Immature natural killer cell (primary cell): ENCODE results near the gene UBAC2. TPM values are rescaled to one million over a fixed set of nuclear protein-coding genes. Genes with fewer than 3 reads are reported as not detected.

Experiments used
- DNase-seq, 3 donors: peaks; one replicate each; pipeline ENCODE4 v3.0.0; 2022; ENCODE audit warnings: mixed read lengths in 1 of 3
- H3K27ac Mint-ChIP-seq, 6 donors: one replicate each; pipeline ENCODE4 v1.8.0; 2020; ENCODE audit warnings: mixed read lengths in 6 of 6, mild to moderate bottlenecking in 5 of 6, inconsistent platforms in 4 of 6, moderate library complexity in 3 of 6
- H3K27me3 Mint-ChIP-seq, 3 donors: one replicate each; pipeline ENCODE4 v1.8.0; 2020 to 2021; ENCODE audit warnings: low read depth in 3 of 3, mild to moderate bottlenecking in 3 of 3, mixed read lengths in 3 of 3, moderate library complexity in 3 of 3, inconsistent platforms in 1 of 3
- H3K36me3 Mint-ChIP-seq, 3 donors: one replicate each; pipeline ENCODE4 v1.8.0; 2020; ENCODE audit warnings: mixed read lengths in 3 of 3, inconsistent platforms in 2 of 3, mild to moderate bottlenecking in 2 of 3
- H3K4me1 Mint-ChIP-seq, 2 donors: one replicate each; pipeline ENCODE4 v1.8.0; 2020; ENCODE audit warnings: inconsistent platforms in 2 of 2, mild to moderate bottlenecking in 2 of 2, mixed read lengths in 2 of 2, moderate library complexity in 1 of 2
- H3K4me3 Mint-ChIP-seq, 5 donors: one replicate each; pipeline ENCODE4 v1.8.0; 2020; ENCODE audit warnings: mild to moderate bottlenecking in 5 of 5, mixed read lengths in 5 of 5, inconsistent platforms in 3 of 5, moderate library complexity in 3 of 5
- H3K9me3 Mint-ChIP-seq, 6 donors: one replicate each; pipeline ENCODE4 v1.8.0; 2020; ENCODE audit warnings: mild to moderate bottlenecking in 6 of 6, mixed read lengths in 6 of 6, inconsistent platforms in 4 of 6, moderate library complexity in 3 of 6
- polyA plus RNA-seq, 3 donors: library from polyadenylated mRNA; unstranded; fragments of 300-500 nt; fragmentation: Illumina TruSeq; gene quantifications; one replicate each; pipeline ENCODE4 v1.2.3, GENCODE V29; 2021

The UBAC2 gene
- polyA plus RNA-seq, 3 donors from 2014 or later: 114 to 130 (median 115) TPM

DNA sequence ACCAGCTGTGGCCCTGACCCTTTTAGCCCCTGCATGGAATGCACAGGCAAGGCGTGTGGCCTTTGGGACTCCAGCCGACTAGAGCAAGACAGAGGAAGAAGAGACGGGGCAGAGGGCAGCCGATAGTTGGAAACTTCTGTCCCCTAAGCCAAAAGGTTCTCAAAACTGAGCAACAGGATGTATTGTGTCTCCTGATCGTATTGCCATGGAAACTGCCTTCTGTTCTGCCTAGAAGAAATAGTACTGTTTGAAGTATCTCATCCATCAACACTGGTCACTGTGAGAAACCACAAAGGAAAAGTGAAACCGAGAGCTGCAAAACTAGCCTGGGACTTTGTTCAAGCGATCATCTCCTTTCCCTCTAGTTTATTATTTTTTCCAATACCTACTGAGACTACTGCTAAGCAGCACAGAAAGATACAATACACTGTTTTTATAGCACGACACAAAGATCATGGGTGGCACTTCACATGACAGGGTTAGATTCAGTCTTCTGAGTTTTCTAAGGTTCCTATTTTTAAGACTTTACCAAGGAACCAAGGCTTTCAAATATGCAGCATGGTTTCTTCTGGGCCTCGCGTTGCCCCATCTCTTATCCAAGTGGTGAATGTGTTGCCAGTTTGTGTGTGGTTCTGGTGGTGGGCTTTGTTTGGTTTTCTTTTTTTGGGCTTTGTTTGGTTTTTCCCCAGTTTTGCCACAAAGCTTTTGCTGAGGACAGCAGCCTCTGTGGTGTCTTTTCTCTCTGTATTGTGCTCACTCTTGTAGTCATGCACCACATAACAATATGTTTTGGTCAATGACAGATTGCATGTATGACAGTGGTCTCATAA, 155.8 kb downstream of the UBAC2 start:
- DNase-seq: peak; percentile 86 to 89 (median 87)
- Mint-ChIP-seq H3K27ac (peak overlapping the region; percentile 83 to 93 (median 92)), H3K9me3 (no peaks in the 10 kb centered on the region), H3K4me1 (peaks cover 91 to 100% of the 10 kb centered on the region in 2 donors), H3K27me3 (peaks cover 12 to 15% (median 13%) of the 10 kb centered on the region in 3 donors), H3K4me3 (peak overlapping the region; percentile 57 to 68 (median 65)), H3K36me3 (peaks cover 21 to 38% (median 36%) of the 10 kb centered on the region in 3 donors)

GRCh38 chr13:99357131-99357596, 156.5 kb downstream of the UBAC2 start:
- Mint-ChIP-seq H3K4me1 (peaks cover 88 to 100% of the 10 kb centered on the region in 2 donors), H3K27me3 (peaks cover 12 to 15% (median 13%) of the 10 kb centered on the region in 3 donors), H3K36me3 (peaks cover 21 to 38% (median 38%) of the 10 kb centered on the region in 3 donors), H3K9me3 (no peaks in the 10 kb centered on the region), H3K27ac (peak overlapping the region; percentile 83 to 93 (median 92)), H3K4me3 (peak overlapping the region; percentile 57 to 68 (median 65))
- DNase-seq: no peak

GRCh38 chr13:99357941-99358340, 157.3 kb downstream of the UBAC2 start:
- H3K4me1 Mint-ChIP-seq: peaks cover 84 to 100% of the 10 kb centered on the region in 2 donors
- H3K27me3 Mint-ChIP-seq: peaks cover 12 to 15% (median 13%) of the 10 kb centered on the region in 3 donors
- H3K36me3 Mint-ChIP-seq: peaks cover 21 to 39% (median 34%) of the 10 kb centered on the region in 3 donors
- H3K4me3 Mint-ChIP-seq: peak overlapping the region in 1 of 5 donors; percentile 1
- peak overlapping the region; percentile 83 to 93 (median 92) for H3K27ac Mint-ChIP-seq
- no peaks in the 10 kb centered on the region for H3K9me3 Mint-ChIP-seq
- DNase-seq: no peak

GRCh38 chr13:99359528-99359927, 158.9 kb downstream of the UBAC2 start:
- H3K9me3 Mint-ChIP-seq: no peaks in the 10 kb centered on the region
- H3K4me1 Mint-ChIP-seq: peaks cover 69 to 90% of the 10 kb centered on the region in 2 donors
- H3K36me3 Mint-ChIP-seq: peaks cover 20 to 35% (median 30%) of the 10 kb centered on the region in 3 donors
- H3K27me3 Mint-ChIP-seq: peaks cover 8 to 14% (median 11%) of the 10 kb centered on the region in 3 donors
- no peak for DNase-seq
- H3K4me3 Mint-ChIP-seq: peak overlapping the region in 1 of 5 donors; percentile 4
- peak overlapping the region in 5 of 6 donors; percentile 73 to 89 (median 85) for H3K27ac Mint-ChIP-seq

DNA sequence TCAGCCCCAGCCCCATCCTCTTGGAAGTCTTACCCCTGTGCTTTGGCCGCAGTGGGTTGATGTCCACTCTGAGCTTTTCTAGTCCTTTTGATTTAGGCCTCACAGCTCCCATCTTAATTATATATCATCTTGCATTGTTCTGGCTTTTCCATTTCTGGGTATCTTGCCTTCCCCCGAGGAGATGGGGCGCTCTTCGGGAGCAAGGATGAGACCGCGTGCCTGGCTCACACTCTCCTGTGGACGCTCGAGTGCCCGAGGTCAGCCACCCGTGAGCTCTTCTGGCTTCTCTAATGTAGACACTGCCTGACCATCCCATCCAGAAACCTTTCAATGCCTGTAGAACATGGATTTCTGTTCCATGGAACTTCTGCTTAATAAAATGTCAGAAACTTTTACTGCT, 160.0 kb downstream of the UBAC2 start:
- no peak overlapping the region for H3K4me3 Mint-ChIP-seq
- H3K4me1 Mint-ChIP-seq: peaks cover 61 to 81% of the 10 kb centered on the region in 2 donors
- H3K36me3 Mint-ChIP-seq: peaks cover 17 to 32% (median 29%) of the 10 kb centered on the region in 3 donors

DNA sequence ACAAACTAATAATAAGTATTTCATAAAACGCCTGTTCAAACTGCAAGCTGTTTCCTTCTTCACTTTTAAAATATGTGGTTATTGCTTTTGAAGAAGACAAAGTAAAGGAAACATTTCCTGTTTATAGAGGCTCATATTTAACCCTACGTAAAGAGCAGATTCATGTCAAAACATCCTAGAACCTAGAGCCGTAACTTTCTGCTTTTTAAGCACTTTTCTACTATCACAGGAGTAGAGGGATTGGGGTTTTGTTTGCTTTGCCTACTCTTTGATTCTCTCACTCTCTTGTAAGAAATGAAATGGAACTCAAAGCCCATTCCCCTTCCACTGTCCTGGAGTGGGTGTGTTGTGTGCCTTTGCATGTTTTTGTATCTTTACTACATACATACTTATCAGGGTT, 160.5 kb downstream of the UBAC2 start:
- Mint-ChIP-seq H3K4me1 (peaks cover 61 to 81% of the 10 kb centered on the region in 2 donors), H3K27me3 (peaks cover 3 to 10% (median 7%) of the 10 kb centered on the region in 3 donors), H3K4me3 (peak overlapping the region in 1 of 5 donors; percentile 19), H3K27ac (peak overlapping the region in 5 of 6 donors; percentile 36 to 91 (median 76)), H3K36me3 (peaks cover 17 to 32% (median 29%) of the 10 kb centered on the region in 3 donors), H3K9me3 (no peaks in the 10 kb centered on the region)
- no peak for DNase-seq

More for the DNA sequence above, 160.0 kb downstream of the UBAC2 start:
- Mint-ChIP-seq H3K27me3 (peaks cover 5 to 11% (median 8%) of the 10 kb centered on the region in 3 donors), H3K27ac (peak overlapping the region; percentile 33 to 89 (median 78)), H3K9me3 (no peaks in the 10 kb centered on the region)
- no peak for DNase-seq

DNA sequence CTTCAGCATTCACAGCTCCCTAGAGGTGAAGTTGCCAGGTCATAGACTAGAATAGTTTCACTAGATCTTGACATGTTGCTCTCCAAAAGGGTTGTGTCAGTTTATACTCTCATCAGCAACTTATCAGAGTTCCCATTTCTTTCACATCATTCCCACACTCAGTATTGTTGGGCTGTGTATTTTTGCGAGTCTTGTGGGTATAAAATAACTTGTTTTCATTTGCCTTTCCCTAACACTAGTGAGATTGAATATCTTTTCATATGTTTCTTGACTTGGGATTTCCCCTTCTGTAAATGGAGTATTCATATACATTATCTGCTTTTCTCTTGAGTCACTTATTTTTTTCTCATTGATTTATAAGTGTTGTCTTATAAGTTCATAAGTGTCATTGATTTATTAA, 161.7 kb downstream of the UBAC2 start:
- peak overlapping the region in 5 of 6 donors; percentile 5 to 73 (median 20) for H3K27ac Mint-ChIP-seq
- H3K4me1 Mint-ChIP-seq: peaks cover 61 to 81% of the 10 kb centered on the region in 2 donors
- H3K36me3 Mint-ChIP-seq: peaks cover 17 to 35% (median 31%) of the 10 kb centered on the region in 3 donors
- peaks cover 0 to 2% (median 0%) of the 10 kb centered on the region in 3 donors for H3K27me3 Mint-ChIP-seq
- H3K9me3 Mint-ChIP-seq: no peaks in the 10 kb centered on the region
- DNase-seq: no peak
- H3K4me3 Mint-ChIP-seq: no peak overlapping the region

GRCh38 chr13:99363391-99363790, 162.7 kb downstream of the UBAC2 start:
- Mint-ChIP-seq H3K4me1 (peaks cover 65 to 81% of the 10 kb centered on the region in 2 donors), H3K36me3 (peaks cover 18 to 39% (median 36%) of the 10 kb centered on the region in 3 donors), H3K4me3 (no peak overlapping the region), H3K27me3 (peaks cover 0 to 4% (median 2%) of the 10 kb centered on the region in 3 donors), H3K9me3 (no peaks in the 10 kb centered on the region), H3K27ac (peak overlapping the region in 2 of 6 donors; percentile 9 to 16)
- no peak for DNase-seq

- DNase-seq: no peak
- H3K9me3 Mint-ChIP-seq: no peaks in the 10 kb centered on the region
- peak overlapping the region in 3 of 6 donors; percentile 13 to 44 (median 34) for H3K27ac Mint-ChIP-seq
- no peak overlapping the region for H3K4me3 Mint-ChIP-seq
- H3K36me3 Mint-ChIP-seq: peaks cover 13 to 38% (median 33%) of the 10 kb centered on the region in 3 donors
- H3K27me3 Mint-ChIP-seq: peaks cover 0 to 4% (median 2%) of the 10 kb centered on the region in 3 donors
- peaks cover 60 to 79% of the 10 kb centered on the region in 2 donors for H3K4me1 Mint-ChIP-seq
Observed at GRCh38 chr13:99363949-99364348, 163.3 kb downstream of the UBAC2 start.

- peak overlapping the region; percentile 47 to 92 (median 70) for H3K27ac Mint-ChIP-seq
- H3K36me3 Mint-ChIP-seq: peaks cover 24 to 42% (median 38%) of the 10 kb centered on the region in 3 donors
- peaks cover 2 to 4% (median 4%) of the 10 kb centered on the region in 3 donors for H3K27me3 Mint-ChIP-seq
- H3K9me3 Mint-ChIP-seq: no peaks in the 10 kb centered on the region
- peak overlapping the region in 4 of 5 donors; percentile 4 to 51 (median 40) for H3K4me3 Mint-ChIP-seq
- peaks cover 48 to 71% of the 10 kb centered on the region in 2 donors for H3K4me1 Mint-ChIP-seq
- no peak for DNase-seq
Observed at GRCh38 chr13:99366075-99366987, 165.7 kb downstream of the UBAC2 start.

DNA sequence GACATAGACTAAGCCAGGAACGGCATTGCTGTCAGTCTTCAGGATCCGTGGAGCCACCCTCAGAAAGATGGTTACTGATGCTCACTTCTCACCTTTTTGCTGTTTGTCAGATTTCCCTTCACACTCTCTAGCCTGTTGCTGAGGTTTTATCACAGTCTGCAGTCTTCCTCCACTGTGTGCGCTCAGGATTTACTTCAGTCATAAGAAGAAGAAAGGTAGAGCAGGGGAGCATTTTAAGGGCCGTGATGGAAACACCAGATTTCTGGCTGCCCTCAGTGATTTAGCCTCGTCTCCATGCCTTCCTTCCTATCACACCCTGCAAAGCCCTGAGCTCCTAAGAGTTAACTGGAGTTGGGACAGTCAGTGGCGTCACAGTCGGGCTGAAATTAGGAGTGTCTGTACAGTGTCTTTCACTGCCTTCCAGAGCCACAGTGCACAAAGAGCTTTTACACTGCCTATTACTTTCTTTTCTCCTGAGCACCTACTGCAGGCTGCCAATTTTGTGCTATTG, 166.5 kb downstream of the UBAC2 start:
- Mint-ChIP-seq H3K9me3 (no peaks in the 10 kb centered on the region), H3K27me3 (peaks cover 2 to 9% (median 8%) of the 10 kb centered on the region in 3 donors), H3K4me3 (peak overlapping the region; percentile 23 to 75 (median 40)), H3K36me3 (peaks cover 25 to 46% (median 39%) of the 10 kb centered on the region in 3 donors), H3K27ac (peak overlapping the region; percentile 71 to 92 (median 82)), H3K4me1 (peaks cover 49 to 71% of the 10 kb centered on the region in 2 donors)
- DNase-seq: peak; percentile 41 to 55 (median 42)

DNA sequence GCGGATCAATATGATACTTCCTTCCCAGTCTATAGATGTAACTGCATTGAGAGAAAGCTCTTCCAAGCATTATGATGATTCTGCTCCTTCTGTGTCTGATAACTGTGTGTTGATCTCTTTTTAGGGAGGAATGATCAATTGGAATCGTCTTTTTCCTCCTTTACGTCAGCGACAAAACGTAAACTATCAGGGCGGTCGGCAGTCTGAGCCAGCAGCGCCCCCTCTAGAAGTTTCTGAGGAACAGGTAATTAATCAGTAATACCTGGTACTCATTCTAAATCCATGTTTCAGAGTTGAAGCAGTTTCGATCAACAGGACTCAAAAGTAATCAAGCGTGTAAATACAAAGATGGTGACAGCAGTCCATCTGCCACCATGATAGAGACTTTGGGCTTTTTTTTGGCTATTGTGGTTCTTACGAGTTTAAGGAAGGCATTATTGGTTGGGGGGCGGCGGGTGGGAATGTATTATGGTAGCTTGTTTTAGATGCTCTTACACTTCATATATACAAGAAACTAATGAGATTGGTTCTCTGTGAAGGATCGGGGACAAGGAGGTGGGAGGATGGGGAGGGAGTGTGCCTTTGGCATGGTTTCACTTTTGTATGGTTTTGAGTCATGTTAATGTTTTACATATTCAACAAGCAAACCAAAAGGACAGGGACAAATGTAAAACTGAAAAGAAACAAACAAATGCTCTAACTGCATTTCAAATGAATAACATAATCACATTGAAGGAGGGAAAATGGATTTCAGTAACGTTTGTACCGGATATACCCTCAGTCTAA, 167.2 kb downstream of the UBAC2 start:
- peaks cover 29 to 47% (median 44%) of the 10 kb centered on the region in 3 donors for H3K36me3 Mint-ChIP-seq
- peaks cover 51 to 71% of the 10 kb centered on the region in 2 donors for H3K4me1 Mint-ChIP-seq
- peak overlapping the region; percentile 38 to 92 (median 80) for H3K27ac Mint-ChIP-seq
- H3K27me3 Mint-ChIP-seq: peaks cover 4 to 10% (median 10%) of the 10 kb centered on the region in 3 donors
- no peaks in the 10 kb centered on the region for H3K9me3 Mint-ChIP-seq
- no peak for DNase-seq
- H3K4me3 Mint-ChIP-seq: peak overlapping the region; percentile 23 to 75 (median 40)
